HUES64 (cell line): ENCODE data around the gene STX5.
"Not testable (repeated sequence)": the region's sequence is repeated elsewhere in the genome, so short reads cannot be mapped to it uniquely, and the experiment has no call there.

Experiments used
- H3K27ac ChIP-seq: 2 replicates; pipeline ENCODE4 v1.7.0; 2013; ENCODE audit warnings: low read depth, low read length, inconsistent platforms
- H3K27me3 ChIP-seq: 2 replicates; pipeline ENCODE4 v1.6.1; 2013; ENCODE audit warnings: mild to moderate bottlenecking, low read length; ENCODE audit not compliant: insufficient read depth
- H3K36me3 ChIP-seq: 2 replicates; pipeline ENCODE4 v1.6.1; 2013; ENCODE audit warnings: mild to moderate bottlenecking, low read length; ENCODE audit not compliant: insufficient read depth
- H3K4me1 ChIP-seq: 2 replicates; pipeline ENCODE4 v1.6.1; 2013; ENCODE audit warnings: mild to moderate bottlenecking, low read length, moderate library complexity; ENCODE audit not compliant: insufficient read depth
- H3K4me3 ChIP-seq: 2 replicates; pipeline ENCODE4 v1.5.1; 2013; ENCODE audit warnings: mild to moderate bottlenecking, low read length, moderate library complexity
- H3K9ac ChIP-seq: 2 replicates; pipeline ENCODE4 v1.6.1; 2013; ENCODE audit warnings: mild to moderate bottlenecking, low read depth, low read length
- H3K9me3 ChIP-seq: 2 replicates; pipeline ENCODE4 v1.6.1; 2013; ENCODE audit warnings: low read depth, low read length; ENCODE audit not compliant: insufficient read depth
- WGBS: fragments of 150-250, 120-280 bp; methylation state at CpG from one replicate; pipeline ENCODE4 v1.1.7; 2013; ENCODE audit warnings: missing lambda C conversion rate; 5-methylcytosine and 5-hydroxymethylcytosine counted together

The STX5 gene

GRCh38 chr11:62861564-62862192, 29.8 kb upstream of the STX5 start:
- not testable (repeated sequence) for H3K9ac ChIP-seq, H3K9me3 ChIP-seq, H3K27me3 ChIP-seq
- peak overlapping the region; percentile 59; the same call in 1 of the 2 replicates for H3K27ac ChIP-seq
- H3K4me3 ChIP-seq, result 0 out of 2 replicates have a peak overlapping the region, but pooled peaks have one; percentile 13
- H3K4me1 ChIP-seq, result peaks cover 22% of the 10 kb centered on the region; the same call in 1 of the 2 replicates
- WGBS, result 86% methylated on average over 16 of the region's 16 CpGs
- peaks cover 46% of the 10 kb centered on the region for H3K36me3 ChIP-seq

- Histone ChIP-seq H3K4me1 (peaks cover 22% of the 10 kb centered on the region; the same call in 1 of the 2 replicates), H3K4me3 (no peak overlapping the region), H3K9ac (no peak overlapping the region), H3K27ac (peak overlapping the region; percentile 59; the same call in 1 of the 2 replicates), H3K9me3 (no peaks in the 10 kb centered on the region), H3K27me3 (no peaks in the 10 kb centered on the region), H3K36me3 (peaks cover 42% of the 10 kb centered on the region)
- WGBS, result 86% methylated on average over 5 of the region's 5 CpGs
Observed at GRCh38 chr11:62860835-62861563, 29.1 kb upstream of the STX5 start.

- WGBS, result 83% methylated on average over 8 of the region's 8 CpGs
- H3K4me3 ChIP-seq, H3K9me3 ChIP-seq, H3K27me3 ChIP-seq: not testable (repeated sequence)
- Histone ChIP-seq H3K9ac (peak overlapping the region; percentile 42), H3K36me3 (peaks cover 40% of the 10 kb centered on the region), H3K4me1 (peaks cover 22% of the 10 kb centered on the region; the same call in 1 of the 2 replicates), H3K27ac (peak overlapping the region; percentile 48; the same call in 1 of the 2 replicates)
Observed at GRCh38 chr11:62859281-62859703, 27.4 kb upstream of the STX5 start.

- peak overlapping the region; percentile 96 for H3K4me3 ChIP-seq
- H3K4me1 ChIP-seq, result peaks cover 22% of the 10 kb centered on the region; the same call in 1 of the 2 replicates
Observed at GRCh38 chr11:62858201-62858600, 26.4 kb upstream of the STX5 start.

GRCh38 chr11:62857541-62857982, 25.7 kb upstream of the STX5 start:
- 18% methylated on average over 2 of the region's 2 CpGs for WGBS

More at GRCh38 chr11:62858201-62858600, 26.4 kb upstream of the STX5 start:
- peak overlapping the region; percentile 75; the same call in 1 of the 2 replicates for H3K27ac ChIP-seq
- peaks cover 41% of the 10 kb centered on the region for H3K36me3 ChIP-seq
- no peaks in the 10 kb centered on the region for H3K27me3 ChIP-seq
- WGBS, result 12% methylated on average over 7 of the region's 7 CpGs
- peak overlapping the region; percentile 99 for H3K9ac ChIP-seq
- peaks cover 8% of the 10 kb centered on the region; the same call in 1 of the 2 replicates for H3K9me3 ChIP-seq

GRCh38 chr11:62856333-62856895, 24.6 kb upstream of the STX5 start:
- Histone ChIP-seq H3K4me1 (peaks cover 19% of the 10 kb centered on the region), H3K27me3 (no peaks in the 10 kb centered on the region), H3K27ac (peak overlapping the region; percentile 96), H3K36me3 (peaks cover 52% of the 10 kb centered on the region), H3K9ac (peak overlapping the region; percentile 99), H3K9me3 (peaks cover 8% of the 10 kb centered on the region; the same call in 1 of the 2 replicates), H3K4me3 (peak overlapping the region; percentile 96)
- WGBS, result under 1% methylated on average over 20 of the region's 20 CpGs

More at GRCh38 chr11:62857541-62857982, 25.7 kb upstream of the STX5 start:
- peak overlapping the region; percentile 75; the same call in 1 of the 2 replicates for H3K27ac ChIP-seq
- H3K9me3 ChIP-seq, result peaks cover 8% of the 10 kb centered on the region; the same call in 1 of the 2 replicates
- peaks cover 25% of the 10 kb centered on the region for H3K4me1 ChIP-seq
- peaks cover 45% of the 10 kb centered on the region for H3K36me3 ChIP-seq
- peak overlapping the region; percentile 96 for H3K4me3 ChIP-seq
- H3K9ac ChIP-seq, result peak overlapping the region; percentile 99
- H3K27me3 ChIP-seq, result no peaks in the 10 kb centered on the region

GRCh38 chr11:62855571-62856332, 23.9 kb upstream of the STX5 start:
- H3K4me1 ChIP-seq, result peaks cover 13% of the 10 kb centered on the region
- H3K9ac ChIP-seq, result peak overlapping the region; percentile 99
- H3K36me3 ChIP-seq, result peaks cover 45% of the 10 kb centered on the region
- peak overlapping the region; percentile 97 for H3K27ac ChIP-seq
- no peaks in the 10 kb centered on the region for H3K27me3 ChIP-seq
- WGBS, result under 1% methylated on average over 54 of the region's 54 CpGs
- peaks cover 8% of the 10 kb centered on the region; the same call in 1 of the 2 replicates for H3K9me3 ChIP-seq
- peak overlapping the region; percentile 96 for H3K4me3 ChIP-seq

GRCh38 chr11:62854825-62855570, 23.1 kb upstream of the STX5 start:
- H3K27ac ChIP-seq, result peak overlapping the region; percentile 97
- peaks cover 8% of the 10 kb centered on the region; the same call in 1 of the 2 replicates for H3K9me3 ChIP-seq
- H3K4me1 ChIP-seq, result peaks cover 13% of the 10 kb centered on the region
- H3K27me3 ChIP-seq, result no peaks in the 10 kb centered on the region
- WGBS, result under 1% methylated on average over 15 of the region's 15 CpGs
- H3K36me3 ChIP-seq, result peaks cover 44% of the 10 kb centered on the region
- peak overlapping the region; percentile 96 for H3K4me3 ChIP-seq
- H3K9ac ChIP-seq, result peak overlapping the region; percentile 99

GRCh38 chr11:62854013-62854824, 22.4 kb upstream of the STX5 start:
- peaks cover 9% of the 10 kb centered on the region for H3K4me1 ChIP-seq
- peaks cover 8% of the 10 kb centered on the region; the same call in 1 of the 2 replicates for H3K9me3 ChIP-seq
- peak overlapping the region; percentile 99 for H3K9ac ChIP-seq
- no peaks in the 10 kb centered on the region for H3K27me3 ChIP-seq
- 5% methylated on average over 7 of the region's 8 CpGs for WGBS
- peaks cover 39% of the 10 kb centered on the region for H3K36me3 ChIP-seq
- peak overlapping the region; percentile 97 for H3K27ac ChIP-seq
- peak overlapping the region; percentile 96 for H3K4me3 ChIP-seq
